OCI-LY3 (cell line): Measurements from ENCODE around the gene RDX.

Source experiments
- EZH2phosphoT487 ChIP-seq: fragments of 200-600 bp; shearing (Covaris generic); IDR thresholded peaks from 2 replicates; pipeline ENCODE4 v1.6.1; 2018; ENCODE audit warnings: antibody characterized with exemption, mixed run types, low read depth
- TF ChIP-seq, protein P1 (sequence below): fragments of 200-600, 300-600 bp; sonication (generic); IDR thresholded peaks from 2 replicates; pipeline ENCODE4 v1.5.1; 2014; ENCODE audit warnings: antibody characterized with exemption, low read length, low read depth

DNA sequence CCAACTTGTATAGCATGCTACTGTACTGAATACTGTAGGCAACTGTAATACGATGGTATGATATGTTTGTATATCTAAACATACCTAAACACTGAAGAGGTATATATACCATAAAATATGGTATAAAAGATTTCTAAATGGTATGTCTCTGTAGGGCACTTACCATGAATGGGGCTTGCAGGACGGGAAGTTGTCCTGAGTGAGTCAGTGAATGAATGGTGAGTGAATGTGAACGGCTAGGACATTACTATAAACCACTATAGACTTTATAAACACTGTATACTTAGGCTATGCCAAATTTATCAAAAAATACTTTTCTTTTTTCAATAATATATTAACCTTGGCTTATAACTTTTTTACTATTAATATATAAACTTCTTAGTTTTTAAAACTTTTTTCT is 136.4 kb downstream of the RDX start:
- TF ChIP-seq, protein P1, sequence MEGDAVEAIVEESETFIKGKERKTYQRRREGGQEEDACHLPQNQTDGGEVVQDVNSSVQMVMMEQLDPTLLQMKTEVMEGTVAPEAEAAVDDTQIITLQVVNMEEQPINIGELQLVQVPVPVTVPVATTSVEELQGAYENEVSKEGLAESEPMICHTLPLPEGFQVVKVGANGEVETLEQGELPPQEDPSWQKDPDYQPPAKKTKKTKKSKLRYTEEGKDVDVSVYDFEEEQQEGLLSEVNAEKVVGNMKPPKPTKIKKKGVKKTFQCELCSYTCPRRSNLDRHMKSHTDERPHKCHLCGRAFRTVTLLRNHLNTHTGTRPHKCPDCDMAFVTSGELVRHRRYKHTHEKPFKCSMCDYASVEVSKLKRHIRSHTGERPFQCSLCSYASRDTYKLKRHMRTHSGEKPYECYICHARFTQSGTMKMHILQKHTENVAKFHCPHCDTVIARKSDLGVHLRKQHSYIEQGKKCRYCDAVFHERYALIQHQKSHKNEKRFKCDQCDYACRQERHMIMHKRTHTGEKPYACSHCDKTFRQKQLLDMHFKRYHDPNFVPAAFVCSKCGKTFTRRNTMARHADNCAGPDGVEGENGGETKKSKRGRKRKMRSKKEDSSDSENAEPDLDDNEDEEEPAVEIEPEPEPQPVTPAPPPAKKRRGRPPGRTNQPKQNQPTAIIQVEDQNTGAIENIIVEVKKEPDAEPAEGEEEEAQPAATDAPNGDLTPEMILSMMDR: no peak
- no peak for TF ChIP-seq EZH2phosphoT487
